GM10266 (cell line): Measurements from ENCODE around the gene ATAD2B.

Source experiments
- DNase-seq: peaks from one replicate; pipeline ENCODE4 v3.0.0; 2012; ENCODE audit errors: extremely low spot score
- TF ChIP-seq, protein P1 (sequence below): IDR thresholded peaks from 2 replicates; pipeline ENCODE4 v1.5.1; 2012; ENCODE audit warnings: mild to moderate bottlenecking, low read depth; ENCODE audit not compliant: control insufficient read depth, insufficient read depth; ENCODE audit errors: missing control alignments

Gene ATAD2B

DNA sequence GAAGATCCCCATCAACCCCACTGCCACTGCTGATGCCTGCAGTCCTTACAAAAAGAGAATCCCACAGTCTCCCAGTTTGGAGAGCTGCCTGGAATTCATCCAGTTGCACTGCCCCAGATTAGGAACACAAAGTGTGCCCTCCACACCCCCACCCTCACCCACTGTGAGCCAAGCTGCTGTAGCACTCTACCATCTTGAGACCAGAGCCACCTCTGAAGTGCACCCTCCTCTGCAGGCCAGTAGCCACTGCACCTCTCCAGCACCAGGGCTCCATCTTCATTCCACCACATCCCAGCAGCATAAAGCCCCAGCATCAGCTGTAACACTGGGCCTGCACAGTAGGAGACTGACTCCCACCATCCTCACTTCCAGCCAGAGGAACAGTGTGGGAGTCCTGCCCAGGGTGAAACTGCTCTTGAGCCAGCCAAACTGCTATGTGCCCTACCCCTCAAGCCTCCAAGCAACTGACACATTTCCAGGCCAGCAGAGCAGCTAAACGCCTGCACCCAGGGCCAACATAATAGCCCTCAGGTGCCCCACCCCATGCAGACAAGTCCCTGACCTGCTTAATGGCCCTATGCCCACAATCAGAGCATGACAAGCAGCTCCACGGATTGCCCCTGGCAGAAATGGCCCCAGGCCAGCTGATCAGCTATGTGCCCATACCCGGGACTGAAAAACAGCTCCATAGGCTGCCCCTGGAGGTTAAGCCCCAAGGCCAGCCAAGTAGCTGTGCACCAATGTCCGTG lies 206.0 kb downstream of the ATAD2B start:
- TF ChIP-seq, protein P1, sequence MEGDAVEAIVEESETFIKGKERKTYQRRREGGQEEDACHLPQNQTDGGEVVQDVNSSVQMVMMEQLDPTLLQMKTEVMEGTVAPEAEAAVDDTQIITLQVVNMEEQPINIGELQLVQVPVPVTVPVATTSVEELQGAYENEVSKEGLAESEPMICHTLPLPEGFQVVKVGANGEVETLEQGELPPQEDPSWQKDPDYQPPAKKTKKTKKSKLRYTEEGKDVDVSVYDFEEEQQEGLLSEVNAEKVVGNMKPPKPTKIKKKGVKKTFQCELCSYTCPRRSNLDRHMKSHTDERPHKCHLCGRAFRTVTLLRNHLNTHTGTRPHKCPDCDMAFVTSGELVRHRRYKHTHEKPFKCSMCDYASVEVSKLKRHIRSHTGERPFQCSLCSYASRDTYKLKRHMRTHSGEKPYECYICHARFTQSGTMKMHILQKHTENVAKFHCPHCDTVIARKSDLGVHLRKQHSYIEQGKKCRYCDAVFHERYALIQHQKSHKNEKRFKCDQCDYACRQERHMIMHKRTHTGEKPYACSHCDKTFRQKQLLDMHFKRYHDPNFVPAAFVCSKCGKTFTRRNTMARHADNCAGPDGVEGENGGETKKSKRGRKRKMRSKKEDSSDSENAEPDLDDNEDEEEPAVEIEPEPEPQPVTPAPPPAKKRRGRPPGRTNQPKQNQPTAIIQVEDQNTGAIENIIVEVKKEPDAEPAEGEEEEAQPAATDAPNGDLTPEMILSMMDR, result no peak

DNA sequence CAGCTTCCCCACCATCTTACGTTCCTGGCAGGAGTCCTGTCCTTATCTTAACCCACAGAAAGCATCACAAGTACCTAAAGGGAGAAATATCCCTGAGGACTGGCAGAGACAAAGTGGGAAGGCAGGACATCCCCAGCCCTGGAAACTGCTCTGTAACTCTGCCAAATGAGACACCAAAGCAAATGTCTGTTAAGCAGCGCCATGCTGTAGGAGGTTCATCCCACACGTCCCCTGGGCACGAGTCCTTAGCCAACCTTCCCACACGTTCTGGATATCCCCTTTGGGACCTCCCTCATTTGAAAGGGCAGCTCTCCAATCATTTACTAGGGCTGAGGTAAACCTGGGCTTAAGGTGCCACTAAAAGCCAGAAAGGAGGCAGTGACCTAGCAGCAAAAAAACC lies 207.2 kb downstream of the ATAD2B start:
- TF ChIP-seq, protein P1, result no peak
- DNase-seq, result no peak

More for the DNA sequence above, 206.0 kb downstream of the ATAD2B start:
- DNase-seq, result no peak

DNA sequence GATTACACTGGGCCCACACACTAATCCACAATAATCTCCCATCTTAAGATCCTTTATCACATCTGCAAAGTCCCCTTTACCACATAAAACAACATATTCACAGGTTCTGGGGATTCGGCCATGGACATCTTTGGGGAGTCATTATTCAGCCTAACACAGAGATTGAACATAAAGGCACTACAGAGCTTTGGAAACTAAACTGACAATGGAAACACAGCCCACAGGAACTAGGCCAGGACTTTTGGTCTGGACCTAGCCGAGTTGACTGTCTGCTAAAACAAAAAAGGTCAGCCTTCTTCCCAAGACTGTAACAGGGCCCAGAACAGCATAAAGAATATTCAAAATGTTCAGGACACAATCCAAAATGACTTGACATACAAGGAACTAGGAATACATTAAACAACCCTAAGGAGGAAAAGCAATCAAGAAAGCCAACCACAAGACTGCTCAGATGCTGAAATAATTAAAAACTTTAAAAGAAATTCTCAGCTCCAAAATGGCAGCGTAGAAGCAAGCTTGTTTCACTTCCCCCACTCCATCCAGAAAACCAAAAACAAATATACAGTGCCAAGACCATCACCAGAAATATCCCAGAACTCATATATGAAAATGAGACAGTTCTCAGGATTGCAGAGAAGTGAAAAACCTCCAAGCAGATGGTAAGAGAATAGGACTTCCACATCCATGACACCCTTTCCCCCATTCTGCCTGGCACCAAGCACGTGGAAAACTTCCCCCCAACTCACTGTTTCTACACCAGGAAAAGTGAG lies 207.8 kb downstream of the ATAD2B start:
- TF ChIP-seq, protein P1, result no peak
- no peak for DNase-seq

DNA sequence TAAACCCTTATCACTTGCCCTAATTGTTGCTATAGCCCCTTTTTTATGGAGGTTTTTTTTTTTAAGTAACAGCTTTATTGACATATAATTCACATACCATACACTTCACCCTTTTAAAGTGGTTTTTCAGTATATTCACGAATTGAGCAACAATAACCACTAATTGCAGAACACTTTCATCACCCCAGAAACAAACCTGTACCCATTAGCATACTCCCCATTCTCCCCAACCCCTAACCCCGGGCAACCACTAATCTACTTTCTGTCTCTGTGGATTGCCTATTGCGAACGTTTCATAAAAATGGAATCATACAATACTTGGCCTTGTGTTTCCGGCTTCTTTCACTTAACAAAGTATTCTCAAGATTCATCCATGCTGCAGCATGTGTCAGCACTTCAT lies 213.6 kb downstream of the ATAD2B start:
- TF ChIP-seq, protein P1, result no peak
- DNase-seq, result no peak

DNA sequence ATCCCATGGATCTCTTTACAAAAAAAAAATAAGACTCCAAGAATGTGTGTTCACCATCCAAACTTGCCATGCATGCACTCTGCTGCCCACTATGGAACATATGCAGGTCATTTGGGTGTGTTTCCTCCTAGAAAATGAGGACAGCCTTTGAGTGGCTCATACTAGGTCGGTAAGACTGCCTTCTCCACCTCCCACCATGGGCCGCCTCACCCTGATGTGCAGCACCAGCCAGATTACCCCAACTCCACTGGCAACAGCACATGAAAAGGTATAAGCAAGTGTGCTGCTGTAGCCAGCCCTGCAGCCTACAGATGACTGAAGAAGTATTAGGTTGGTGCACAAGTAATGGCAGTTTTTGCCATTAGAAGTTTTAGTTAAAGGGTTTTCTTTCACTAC lies 214.2 kb downstream of the ATAD2B start:
- no peak for DNase-seq

DNA sequence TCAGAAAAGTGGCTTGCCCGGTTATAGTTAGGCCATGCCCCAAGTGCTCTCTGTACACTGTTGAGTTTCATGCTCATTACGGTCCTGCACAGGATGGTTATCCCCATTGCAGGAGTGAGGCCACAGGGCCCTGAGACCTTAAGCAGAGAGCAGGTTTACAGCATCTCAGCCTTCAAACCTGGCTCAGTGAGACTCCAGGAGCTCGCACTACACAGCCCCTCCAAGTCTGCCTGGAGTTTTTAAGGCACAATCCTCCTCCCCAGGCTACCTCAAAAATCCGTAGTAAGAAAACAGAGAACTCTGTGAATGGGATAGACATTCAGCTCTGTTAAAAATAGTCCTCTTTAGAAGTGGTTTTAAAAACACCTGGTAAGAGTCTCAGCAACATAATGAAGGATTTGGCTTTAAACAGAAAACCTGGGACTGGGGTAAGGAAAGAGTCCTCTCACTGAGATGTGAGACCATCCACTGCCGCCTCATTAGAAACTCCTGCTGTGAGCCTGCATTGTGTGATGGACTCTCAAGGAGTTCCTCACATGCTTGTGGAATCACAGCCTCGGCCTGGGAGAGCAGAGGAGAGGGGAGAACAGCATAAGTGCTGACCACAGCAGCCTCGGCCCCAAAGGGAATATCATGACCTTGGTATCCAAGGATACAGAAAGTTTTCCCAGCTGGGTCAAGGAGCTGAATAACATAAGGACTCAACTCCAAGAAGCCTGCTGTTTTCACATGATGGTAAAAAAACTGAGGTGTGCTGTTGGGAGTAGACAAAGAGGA lies 214.8 kb downstream of the ATAD2B start:
- TF ChIP-seq, protein P1, result no peak
- no peak for DNase-seq

More for the DNA sequence above, 214.2 kb downstream of the ATAD2B start:
- TF ChIP-seq, protein P1, result no peak
